D341Med (cell line): ENCODE measurements around the gene PLD4.
"Not testable (repeated sequence)": the region's sequence is repeated elsewhere in the genome, so short reads cannot be mapped to it uniquely, and the experiment has no call there.

Experiments
- DNase-seq: peaks from one replicate; pipeline ENCODE4 v3.0.0; 2012; ENCODE audit warnings: low spot score

PLD4 gene

GRCh38 chr14:104941508-104942365 is 17.1 kb downstream of the PLD4 start:
- no peak for DNase-seq

DNA sequence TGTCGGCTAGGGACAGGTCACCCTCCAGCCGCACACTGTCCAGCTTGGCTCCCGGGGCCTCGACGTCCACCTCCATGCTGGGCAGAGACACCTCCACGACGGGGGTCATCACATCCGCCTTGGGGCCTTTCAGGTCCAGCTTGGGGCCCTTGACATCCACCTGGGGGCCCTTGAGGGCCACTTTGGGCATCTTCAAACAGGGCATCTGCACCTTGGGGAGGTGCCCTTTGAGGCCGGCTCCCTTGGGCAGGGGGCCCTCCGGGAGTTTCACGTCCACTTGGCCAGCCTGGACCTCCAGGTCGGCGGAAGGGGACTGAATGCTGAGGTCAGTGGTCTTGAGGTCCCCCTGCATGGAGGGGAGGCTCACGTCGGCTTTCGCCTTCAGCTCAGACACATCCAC is 17.9 kb downstream of the PLD4 start:
- no peak for DNase-seq

GRCh38 chr14:104943216-104944015 is 18.7 kb downstream of the PLD4 start:
- DNase-seq, result not testable (repeated sequence)

- not testable (repeated sequence) for DNase-seq
Measured at GRCh38 chr14:104944016-104944308, 19.3 kb downstream of the PLD4 start.

DNA sequence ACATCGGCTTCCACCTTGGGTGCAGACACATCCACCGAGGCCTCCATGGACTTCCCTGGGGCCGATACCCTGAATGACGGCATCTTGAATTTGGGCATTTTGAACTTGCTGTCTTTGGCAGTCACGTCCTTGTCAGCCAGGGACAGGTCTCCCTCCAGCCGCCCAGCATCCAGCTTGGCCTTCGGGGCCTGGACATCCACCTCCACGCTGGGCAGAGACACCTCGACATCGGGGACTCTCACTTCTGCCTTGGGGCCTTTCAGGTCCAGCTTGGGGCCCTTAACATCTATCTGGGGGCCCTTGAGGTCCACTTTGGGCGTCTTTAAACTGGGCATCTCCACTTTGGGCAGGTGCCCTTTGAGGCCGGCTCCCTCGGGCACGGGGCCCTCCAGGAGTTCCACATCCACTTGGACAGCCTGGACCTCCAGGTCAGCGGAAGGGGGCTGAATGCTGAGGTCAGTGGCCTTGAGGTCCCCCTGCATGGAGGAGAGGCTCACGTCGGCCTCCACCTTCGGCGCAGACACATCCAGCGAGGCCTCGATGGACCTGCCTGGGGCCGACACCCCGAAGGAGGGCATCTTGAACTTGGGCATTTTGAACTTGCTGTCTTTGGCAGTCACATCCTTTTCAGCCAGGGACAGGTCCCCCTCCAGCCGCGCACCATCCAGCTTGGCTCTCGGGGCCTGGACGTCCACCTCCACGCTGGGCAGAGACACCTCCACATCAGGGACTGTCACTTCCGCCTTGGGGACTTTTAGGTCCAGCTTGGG is 19.9 kb downstream of the PLD4 start:
- not testable (repeated sequence) for DNase-seq

GRCh38 chr14:104945266-104945665 is 20.6 kb downstream of the PLD4 start:
- DNase-seq, result not testable (repeated sequence)

GRCh38 chr14:104945986-104946965 is 21.6 kb downstream of the PLD4 start:
- not testable (repeated sequence) for DNase-seq

DNA sequence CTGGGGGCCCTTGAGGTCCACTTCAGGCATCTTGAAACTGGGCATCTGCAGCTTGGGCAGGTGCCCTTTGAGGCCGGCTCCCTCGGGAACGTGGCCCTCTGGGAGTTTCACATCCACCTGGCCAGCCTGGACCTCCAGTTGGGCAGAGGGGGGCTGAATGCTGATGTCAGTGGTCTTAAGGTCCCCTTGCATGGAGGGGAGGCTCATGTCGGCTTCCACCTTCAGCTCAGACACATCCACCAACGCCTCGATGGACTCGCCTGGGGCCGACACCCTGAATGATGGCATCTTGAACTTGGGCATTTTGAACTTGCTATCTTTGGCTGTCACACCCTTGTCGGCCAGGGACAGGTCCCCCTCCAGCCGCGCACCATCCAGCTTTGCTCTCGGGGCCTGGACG is 22.5 kb downstream of the PLD4 start:
- DNase-seq, result not testable (repeated sequence)

- DNase-seq, result not testable (repeated sequence)
Measured at GRCh38 chr14:104947881-104948735, 23.4 kb downstream of the PLD4 start.

DNA sequence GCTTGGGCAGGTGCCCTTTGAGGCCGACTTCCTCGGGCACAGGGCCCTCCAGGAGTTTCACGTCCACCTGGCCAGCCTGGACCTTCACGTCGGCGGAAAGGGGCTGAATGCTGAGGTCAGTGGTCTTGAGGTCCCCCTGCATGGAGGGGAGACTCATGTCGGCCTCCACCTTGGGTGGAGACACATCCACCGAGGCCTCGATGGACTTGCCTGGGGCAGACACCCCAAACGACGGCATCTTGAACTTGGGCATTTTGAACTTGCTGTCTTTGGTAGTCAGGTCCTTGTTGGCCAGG is 24.0 kb downstream of the PLD4 start:
- no peak for DNase-seq

GRCh38 chr14:104949406-104949955 is 24.8 kb downstream of the PLD4 start:
- not testable (repeated sequence) for DNase-seq

DNA sequence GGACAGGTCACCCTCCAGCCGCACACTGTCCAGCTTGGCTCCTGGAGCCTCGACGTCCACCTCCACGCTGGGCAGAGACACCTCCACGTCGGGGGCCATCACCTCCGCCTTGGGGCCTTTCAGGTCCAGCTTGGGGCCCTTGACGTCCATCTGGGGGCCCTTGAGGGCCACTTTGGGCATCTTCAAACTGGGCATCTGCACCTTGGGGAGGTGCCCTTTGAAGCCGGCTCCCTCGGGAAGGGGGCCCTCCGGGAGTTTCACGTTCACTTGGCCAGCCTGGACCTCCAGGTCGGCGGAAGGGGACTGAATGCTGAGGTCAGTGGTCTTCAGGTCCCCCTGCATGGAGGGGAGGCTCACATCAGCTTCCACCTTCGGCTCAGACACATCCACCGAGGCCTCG is 25.3 kb downstream of the PLD4 start:
- DNase-seq, result no peak

- DNase-seq, result not testable (repeated sequence)
Measured at GRCh38 chr14:104950701-104951100, 26.0 kb downstream of the PLD4 start.

DNA sequence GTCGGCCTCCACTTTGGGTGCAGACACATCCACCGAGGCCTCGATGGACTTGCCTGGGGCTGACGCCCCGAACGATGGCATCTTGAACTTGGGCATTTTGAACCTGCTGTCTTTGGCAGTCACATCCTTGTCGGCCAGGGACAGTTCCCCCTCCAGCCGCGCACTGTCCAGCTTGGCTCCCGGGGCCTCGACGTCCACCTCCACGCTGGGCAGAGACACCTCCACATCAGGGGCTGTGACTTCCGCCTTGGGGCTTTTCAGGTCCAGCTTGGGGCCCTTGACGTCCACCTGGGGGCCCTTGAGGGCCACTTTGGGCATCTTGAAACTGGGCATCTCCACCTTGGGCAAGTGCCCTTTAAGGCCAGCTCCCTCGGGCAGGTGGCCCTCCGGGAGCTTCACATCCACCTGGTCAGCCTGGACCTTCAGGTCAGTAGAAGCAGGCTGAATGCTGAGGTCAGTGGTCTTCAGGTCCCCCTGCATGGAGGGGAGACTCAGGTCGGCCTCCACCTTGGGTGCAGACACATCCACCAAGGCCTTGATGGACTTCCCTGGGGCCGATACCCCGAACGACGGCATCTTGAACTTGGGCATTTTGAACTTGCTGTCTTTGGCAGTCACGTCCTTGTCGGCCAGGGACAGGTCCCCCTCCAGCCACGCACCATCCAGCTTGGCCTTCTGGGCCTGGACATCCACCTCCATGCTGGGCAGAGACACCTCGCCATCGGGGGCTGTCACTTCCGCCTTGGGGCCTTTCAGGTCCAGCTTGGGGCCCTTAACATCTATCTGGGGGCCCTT is 27.4 kb downstream of the PLD4 start:
- DNase-seq, result not testable (repeated sequence)

DNA sequence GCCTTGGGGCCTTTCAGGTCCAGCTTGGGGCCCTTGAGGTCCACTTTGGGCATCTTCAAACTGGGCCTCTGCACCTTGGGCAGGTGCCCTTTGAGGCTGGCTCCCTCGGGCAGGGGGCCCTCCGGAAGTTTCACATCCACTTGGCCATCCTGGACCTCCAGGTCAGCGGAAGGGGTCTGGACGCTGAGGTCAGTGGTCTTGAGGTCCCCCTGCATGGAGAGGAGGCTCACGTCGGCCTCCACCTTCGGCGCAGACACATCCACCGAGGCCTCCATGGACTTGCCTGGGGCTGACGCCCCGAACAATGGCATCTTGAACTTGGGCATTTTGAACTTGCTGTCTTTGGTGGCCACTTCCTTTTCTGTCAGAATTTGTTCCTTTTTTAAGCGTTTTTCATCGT is 28.4 kb downstream of the PLD4 start:
- no peak for DNase-seq

GRCh38 chr14:104953896-104954656 is 29.4 kb downstream of the PLD4 start:
- no peak for DNase-seq

DNA sequence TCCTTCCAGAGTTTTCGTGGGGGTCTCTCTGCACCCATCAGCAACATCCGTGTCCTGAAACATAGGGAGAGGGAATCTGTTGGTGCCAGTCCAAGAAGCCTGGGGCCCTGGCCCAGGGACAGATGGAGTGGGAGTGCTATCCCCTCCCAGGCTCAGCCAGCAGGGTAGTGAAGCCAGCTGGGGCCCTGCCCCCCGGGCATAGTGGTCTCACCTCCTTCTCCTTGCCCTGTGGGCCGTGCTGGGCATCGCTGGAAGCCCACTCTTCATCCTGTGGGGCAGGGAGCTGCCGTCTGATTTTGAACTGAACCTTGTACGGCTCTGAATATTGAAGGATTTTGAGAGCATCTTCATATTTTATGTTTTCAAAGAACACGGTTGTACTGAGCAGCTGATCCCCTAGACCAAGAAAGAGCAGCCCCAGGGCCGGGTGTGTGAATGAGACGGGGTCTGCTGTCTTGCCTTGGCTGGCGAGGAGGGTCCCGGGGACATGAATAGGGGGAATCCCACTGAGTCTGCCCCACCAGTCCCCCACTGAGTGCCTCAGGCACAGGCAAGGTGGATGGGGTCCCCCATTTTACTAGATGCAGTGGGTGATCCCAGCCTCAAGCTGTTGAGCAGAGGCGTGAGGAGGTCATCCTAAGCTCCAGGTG is 30.2 kb downstream of the PLD4 start:
- no peak for DNase-seq

- DNase-seq, result no peak
Measured at GRCh38 chr14:104955396-104955770, 30.7 kb downstream of the PLD4 start.
